Endothelial cell of coronary artery (primary cell): ENCODE measurements around the gene GALNT15. TPM values are rescaled to one million over a fixed set of nuclear protein-coding genes. Genes with fewer than 3 reads are reported as not detected.

ENCODE experiments used
- total RNA-seq: library from RNA; depleted of rRNA; stranded (reverse); fragments of >200 nt; gene quantifications from 2 replicates; pipeline ENCODE4 v1.2.3, GENCODE V29; 2014

The GALNT15 gene, protein sequence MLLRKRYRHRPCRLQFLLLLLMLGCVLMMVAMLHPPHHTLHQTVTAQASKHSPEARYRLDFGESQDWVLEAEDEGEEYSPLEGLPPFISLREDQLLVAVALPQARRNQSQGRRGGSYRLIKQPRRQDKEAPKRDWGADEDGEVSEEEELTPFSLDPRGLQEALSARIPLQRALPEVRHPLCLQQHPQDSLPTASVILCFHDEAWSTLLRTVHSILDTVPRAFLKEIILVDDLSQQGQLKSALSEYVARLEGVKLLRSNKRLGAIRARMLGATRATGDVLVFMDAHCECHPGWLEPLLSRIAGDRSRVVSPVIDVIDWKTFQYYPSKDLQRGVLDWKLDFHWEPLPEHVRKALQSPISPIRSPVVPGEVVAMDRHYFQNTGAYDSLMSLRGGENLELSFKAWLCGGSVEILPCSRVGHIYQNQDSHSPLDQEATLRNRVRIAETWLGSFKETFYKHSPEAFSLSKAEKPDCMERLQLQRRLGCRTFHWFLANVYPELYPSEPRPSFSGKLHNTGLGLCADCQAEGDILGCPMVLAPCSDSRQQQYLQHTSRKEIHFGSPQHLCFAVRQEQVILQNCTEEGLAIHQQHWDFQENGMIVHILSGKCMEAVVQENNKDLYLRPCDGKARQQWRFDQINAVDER
- total RNA-seq, result 1.2 and 45.6 TPM in 2 replicates

DNA sequence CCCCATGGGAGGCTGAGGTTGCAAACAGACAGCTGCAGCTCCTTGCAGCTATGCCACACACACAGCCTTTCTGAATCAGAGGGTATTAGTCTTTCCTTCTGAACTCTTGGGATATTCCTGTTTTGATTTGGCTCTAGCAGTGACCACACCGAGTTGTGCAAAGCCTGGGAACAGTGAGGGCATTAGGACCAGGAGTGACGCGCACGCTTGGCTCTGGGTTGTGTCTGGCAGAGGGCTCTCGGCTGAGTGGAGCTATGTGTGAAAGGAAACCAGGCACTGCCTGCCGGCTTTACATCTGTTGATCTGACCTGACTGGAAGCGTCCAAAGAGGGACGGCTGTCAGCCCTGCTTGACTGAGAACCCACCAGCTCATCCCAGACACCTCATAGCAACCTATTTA, at the start of gene GALNT15:
Gene GALNT15 (plus strand): TSS at position 292 of the 400 bp plus-strand sequence. CDS start 472 bp downstream, outside the sequence.

DNA sequence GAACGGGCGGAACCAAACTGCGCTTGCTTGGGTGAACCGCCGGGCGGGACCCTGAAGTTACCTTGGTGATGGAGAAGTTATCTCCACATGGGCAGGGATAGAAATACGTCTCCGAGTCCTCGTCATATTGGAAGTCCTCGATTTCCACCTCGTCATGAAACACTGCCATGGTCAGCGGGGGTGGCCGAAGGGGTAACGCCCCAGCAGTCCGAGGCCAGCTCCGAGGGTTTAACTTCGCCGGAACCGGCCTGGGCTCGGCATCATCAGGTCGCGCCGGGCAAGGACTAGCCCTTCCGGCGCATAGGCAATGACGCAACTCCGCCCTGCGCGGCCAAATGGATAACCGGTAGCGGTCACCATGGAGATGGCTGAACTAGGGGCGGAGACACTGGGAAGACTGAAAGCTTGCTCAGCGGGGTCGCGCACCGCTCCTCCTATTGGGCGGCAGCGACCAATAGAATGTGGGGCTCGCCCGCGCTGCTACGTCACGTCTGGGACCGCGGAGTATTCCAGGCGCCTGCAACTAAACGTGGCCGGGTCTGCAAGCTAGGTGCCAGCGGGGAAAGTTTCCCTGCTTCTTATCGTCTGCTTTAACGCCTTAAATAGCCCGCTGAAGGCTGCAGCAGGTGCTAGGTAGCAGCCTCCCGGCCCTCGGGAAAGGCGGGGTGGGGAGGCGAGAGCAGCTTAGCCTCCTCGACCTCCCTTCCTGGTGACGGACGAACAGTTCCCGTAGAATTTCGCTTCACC, 90.4 kb downstream of the GALNT15 start, which contains the start of the genes DPH3 and OXNAD1:
Gene DPH3 (minus strand): TSS at position 236 of the 747 bp plus-strand sequence. CDS start 67 bp downstream, at position 169.
Gene OXNAD1 (plus strand): TSS at position 505 of the 747 bp plus-strand sequence. CDS start 5,741 bp downstream, outside the sequence.

Other genes starting within 250 kb of the GALNT15 start
- gene DPH3, start 90.3 kb downstream of the GALNT15 start, total RNA-seq, result 16.5 and 18.4 TPM in 2 replicates
- 11.0 TPM in 2 replicates for gene OXNAD1, start 90.5 kb downstream of the GALNT15 start, total RNA-seq